ENCODE results near the gene PTPRM.

PTPRM gene

DNA sequence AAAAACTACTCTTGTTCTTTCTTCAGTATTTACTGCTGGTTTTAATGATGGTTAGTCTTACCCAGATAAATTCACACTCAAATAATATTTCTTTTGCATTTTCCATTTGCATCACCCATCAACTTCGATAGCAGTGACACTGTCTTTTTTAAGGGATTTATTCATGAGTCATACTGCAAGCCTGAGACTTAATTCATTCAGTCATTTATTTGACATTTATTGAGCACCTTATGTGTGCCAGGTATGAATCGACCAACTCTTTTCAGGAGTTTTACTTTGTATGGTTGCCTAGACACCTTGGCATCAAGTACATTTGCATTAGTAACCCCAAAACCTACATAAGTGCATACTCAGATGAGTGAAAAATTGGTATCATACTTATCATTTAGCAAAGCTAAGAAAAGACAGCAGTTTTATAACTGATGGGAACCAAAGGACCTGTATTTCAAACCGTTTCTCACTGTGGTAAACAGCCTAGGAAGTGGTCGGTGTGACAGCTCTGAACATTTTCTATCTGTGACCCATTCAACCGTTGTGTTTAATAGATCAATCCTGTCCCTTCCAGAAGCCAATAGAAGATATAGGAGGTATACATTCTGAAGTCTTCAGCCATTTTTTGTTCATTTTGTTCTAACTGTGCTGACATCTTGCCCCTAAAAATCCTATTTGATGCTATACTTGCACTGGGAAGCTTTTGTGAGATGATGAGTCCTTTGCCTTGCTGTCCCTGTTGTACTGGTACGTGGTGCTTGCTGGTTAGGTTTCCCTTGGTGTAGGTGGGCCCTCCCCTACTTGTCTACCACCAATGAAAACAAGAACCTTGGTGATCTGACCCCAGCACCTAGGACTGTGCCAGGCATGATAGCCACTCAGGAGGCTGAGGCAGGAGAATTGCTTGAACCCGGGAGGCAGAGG lies 557.4 kb downstream of the PTPRM start:
- no peak overlapping the region for H3K27ac ChIP-seq
- TF ChIP-seq, protein P1, sequence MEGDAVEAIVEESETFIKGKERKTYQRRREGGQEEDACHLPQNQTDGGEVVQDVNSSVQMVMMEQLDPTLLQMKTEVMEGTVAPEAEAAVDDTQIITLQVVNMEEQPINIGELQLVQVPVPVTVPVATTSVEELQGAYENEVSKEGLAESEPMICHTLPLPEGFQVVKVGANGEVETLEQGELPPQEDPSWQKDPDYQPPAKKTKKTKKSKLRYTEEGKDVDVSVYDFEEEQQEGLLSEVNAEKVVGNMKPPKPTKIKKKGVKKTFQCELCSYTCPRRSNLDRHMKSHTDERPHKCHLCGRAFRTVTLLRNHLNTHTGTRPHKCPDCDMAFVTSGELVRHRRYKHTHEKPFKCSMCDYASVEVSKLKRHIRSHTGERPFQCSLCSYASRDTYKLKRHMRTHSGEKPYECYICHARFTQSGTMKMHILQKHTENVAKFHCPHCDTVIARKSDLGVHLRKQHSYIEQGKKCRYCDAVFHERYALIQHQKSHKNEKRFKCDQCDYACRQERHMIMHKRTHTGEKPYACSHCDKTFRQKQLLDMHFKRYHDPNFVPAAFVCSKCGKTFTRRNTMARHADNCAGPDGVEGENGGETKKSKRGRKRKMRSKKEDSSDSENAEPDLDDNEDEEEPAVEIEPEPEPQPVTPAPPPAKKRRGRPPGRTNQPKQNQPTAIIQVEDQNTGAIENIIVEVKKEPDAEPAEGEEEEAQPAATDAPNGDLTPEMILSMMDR (conservative IDR thresholded peaks at IDR 0.05) = no peak

DNA sequence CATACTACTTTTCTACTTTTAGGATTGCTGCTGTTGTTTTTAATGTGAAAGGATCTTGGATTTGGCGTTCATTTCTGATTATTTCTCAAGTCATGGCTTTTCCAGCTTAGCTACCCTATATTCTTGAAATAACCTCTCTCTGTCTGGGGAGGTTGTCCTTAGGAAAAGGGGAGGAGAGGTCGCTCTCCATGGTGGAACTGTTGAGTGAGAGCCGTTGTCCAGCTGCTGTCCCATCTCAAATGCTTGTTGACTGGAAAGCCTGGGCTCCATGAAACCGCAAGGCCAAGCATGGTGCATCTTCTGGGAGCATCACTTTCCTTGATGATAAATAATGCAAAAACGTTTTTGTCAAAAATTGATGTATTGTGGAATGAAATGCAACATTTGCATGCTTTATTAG lies 563.0 kb downstream of the PTPRM start:
- TF ChIP-seq, protein P1 (conservative IDR thresholded peaks at IDR 0.05) = no peak
- H3K27ac ChIP-seq = no peak overlapping the region

DNA sequence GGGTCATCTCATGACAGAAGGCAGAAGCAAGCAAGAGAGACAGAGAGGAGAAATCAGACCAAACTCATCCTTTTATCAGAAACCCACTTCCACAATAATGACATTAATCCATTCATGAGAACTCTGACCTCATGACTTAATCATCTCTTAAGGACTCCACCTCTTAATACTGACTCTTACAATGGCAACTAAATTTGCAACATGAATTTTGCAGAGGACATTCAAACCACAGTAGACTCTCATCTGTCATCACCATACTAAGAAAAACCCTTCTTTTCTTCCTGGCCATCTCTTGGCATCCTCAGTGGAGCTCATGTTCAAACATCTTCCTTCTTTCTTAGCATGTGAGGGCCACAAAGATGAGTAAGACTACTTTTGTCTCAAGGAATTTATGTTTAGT lies 565.9 kb downstream of the PTPRM start:
- no peak overlapping the region for H3K27ac ChIP-seq
- TF ChIP-seq, protein P1 (conservative IDR thresholded peaks at IDR 0.05) = no peak

DNA sequence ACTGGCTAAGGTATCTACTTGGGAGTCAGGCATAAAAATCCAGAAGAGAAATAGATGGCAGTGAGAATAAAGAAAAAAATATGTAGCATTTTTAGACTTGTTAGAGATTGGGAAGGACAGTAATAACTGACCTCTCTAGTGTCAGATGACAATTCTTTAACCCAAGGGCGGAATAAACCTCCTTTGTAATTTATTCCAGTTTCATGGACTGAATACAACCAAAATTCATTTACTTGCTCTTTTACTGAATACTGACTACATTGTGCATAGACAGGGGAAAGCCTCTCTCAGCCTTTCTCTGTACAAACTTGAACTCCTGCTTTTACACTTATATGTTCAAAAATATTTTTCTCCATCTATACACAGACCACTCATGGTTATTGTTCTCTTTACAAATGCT lies 566.8 kb downstream of the PTPRM start:
- TF ChIP-seq, protein P1 (conservative IDR thresholded peaks at IDR 0.05) = no peak

DNA sequence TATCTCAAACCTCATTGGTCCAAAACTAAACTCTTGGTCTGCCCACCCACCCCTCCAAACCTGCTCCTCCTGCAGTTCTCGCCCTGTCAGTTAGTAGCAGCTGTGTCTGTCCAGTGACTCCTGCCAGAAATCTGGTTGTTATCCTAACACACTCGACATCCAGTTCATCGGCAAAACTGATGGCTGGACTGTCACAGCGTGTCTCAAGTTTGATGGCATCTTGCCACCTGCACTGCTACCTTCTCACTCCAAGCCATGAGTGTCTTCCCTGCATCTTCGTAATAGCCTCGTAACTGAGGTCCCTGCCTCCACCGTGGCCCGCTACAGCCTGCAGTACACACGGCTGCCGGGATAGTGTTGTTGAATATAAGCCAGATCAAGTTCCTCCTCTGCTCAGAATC lies 572.0 kb downstream of the PTPRM start:
- no peak overlapping the region for H3K27ac ChIP-seq
- TF ChIP-seq, protein P1 (conservative IDR thresholded peaks at IDR 0.05) = no peak

More for the DNA sequence above, 566.8 kb downstream of the PTPRM start:
- no peak overlapping the region for H3K27ac ChIP-seq

DNA sequence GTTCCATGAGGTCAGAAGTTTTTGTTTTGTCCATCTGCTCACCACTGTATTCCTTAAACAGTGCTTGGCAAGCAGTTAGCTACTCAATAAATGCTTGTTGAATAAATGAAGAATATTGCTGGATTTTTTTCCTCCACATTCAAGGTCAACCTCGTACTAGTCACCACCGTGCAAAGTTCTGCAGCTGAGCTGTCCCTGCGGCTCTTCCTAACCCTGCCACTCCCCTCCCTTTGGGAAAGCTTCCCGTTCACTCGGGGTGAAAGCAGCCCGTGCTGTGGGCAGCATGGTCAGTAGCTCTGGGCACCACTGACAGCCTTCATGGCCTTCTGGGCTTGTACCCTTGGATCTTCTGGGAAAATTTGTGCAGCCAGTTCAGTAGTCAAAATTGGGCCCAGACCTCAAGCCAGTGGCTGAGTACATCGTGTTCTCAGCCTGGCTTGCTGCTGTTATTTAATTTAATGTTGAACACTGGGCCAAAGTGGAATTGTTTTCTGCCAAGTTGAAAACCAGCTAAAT lies 572.8 kb downstream of the PTPRM start:
- no peak overlapping the region for H3K27ac ChIP-seq

DNA sequence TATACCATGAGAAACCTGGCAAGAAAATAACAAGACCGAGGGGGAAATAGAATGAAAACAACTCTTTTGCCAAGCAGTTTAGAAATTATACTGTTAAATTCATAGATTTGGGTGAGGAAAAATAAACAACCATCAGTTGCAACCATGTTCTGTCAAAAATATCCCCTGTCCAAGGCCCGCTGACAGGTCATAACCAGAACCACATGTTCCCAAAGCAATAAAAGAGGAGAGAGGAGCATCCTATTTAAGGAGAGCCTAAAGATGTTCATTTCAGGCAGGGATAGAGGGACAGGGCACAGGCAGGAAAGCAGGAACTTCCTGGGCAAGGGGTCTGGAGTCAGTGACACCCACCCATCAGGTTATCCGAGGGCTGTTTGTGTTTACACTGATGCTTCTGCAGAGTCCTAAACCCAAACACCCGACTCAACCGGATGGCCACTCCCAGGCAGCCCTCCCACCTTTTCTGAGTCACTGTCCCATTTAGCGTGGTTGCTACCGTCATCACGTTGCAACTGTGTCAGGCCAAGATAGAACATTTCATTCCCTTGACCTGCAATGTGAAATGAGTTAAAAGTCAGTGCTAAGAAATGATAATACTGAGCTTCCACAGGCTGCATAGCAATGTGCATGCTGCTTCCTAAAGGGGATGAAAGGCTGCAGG lies 573.9 kb downstream of the PTPRM start:
- TF ChIP-seq, protein P1 (conservative IDR thresholded peaks at IDR 0.05) = no peak
- H3K27ac ChIP-seq = no peak overlapping the region

More for the DNA sequence above, 572.8 kb downstream of the PTPRM start:
- TF ChIP-seq, protein P1 (conservative IDR thresholded peaks at IDR 0.05) = no peak
